ENCODE data around the gene NUDC.
"Not testable (repeated sequence)": the region's sequence is repeated elsewhere in the genome, so short reads cannot be mapped to it uniquely, and the experiment has no call there.

NUDC gene

GRCh38 chr1:26921540-26922430 lies at the start of gene NUDC:
TSS of gene NUDC (plus strand) at chr1:26921743. CDS start at chr1:26921849, 106 bp downstream.
- H3K27ac ChIP-seq, result peak within 1 kb of the TSS; percentile 76
- TF ChIP-seq CTCF (conservative IDR thresholded peaks at IDR 0.05), result no peak

- H3K27ac ChIP-seq, result not testable (repeated sequence)
Observed at GRCh38 chr1:26873097-26873496, 48.4 kb upstream of the NUDC start.

- H3K27ac ChIP-seq, result no peak overlapping the region
- TF ChIP-seq CTCF (conservative IDR thresholded peaks at IDR 0.05), result no peak
Observed at GRCh38 chr1:26874896-26875295, 46.6 kb upstream of the NUDC start.

- H3K27ac ChIP-seq, result no peak overlapping the region
Observed at GRCh38 chr1:26877326-26877725, 44.2 kb upstream of the NUDC start.

GRCh38 chr1:26879793-26880192 lies 41.8 kb upstream of the NUDC start:
- H3K27ac ChIP-seq, result no peak overlapping the region

More at GRCh38 chr1:26877326-26877725, 44.2 kb upstream of the NUDC start:
- no peak for TF ChIP-seq CTCF (conservative IDR thresholded peaks at IDR 0.05)

GRCh38 chr1:26881611-26882010 lies 39.9 kb upstream of the NUDC start:
- H3K27ac ChIP-seq, result not testable (repeated sequence)

More at GRCh38 chr1:26879793-26880192, 41.8 kb upstream of the NUDC start:
- TF ChIP-seq CTCF (conservative IDR thresholded peaks at IDR 0.05), result no peak

- H3K27ac ChIP-seq, result no peak overlapping the region
- no peak for TF ChIP-seq CTCF (conservative IDR thresholded peaks at IDR 0.05)
Observed at GRCh38 chr1:26882696-26883463, 38.7 kb upstream of the NUDC start.

- TF ChIP-seq CTCF (conservative IDR thresholded peaks at IDR 0.05), result peak; percentile 69
- H3K27ac ChIP-seq, result no peak overlapping the region
Observed at GRCh38 chr1:26887125-26887524, 34.4 kb upstream of the NUDC start.
